GM19099 (cell line): ENCODE data around the gene DPP6.

Experiments used
- POLR2A ChIP-seq: IDR thresholded peaks from 3 replicates; pipeline ENCODE4 v1.6.1; 2011; ENCODE audit warnings: low read depth; ENCODE audit not compliant: insufficient read length; ENCODE audit errors: extremely low read depth

Gene DPP6

GRCh38 chr7:154441811-154442210 is 389.6 kb downstream of the DPP6 start:
- no peak for TF ChIP-seq POLR2A

GRCh38 chr7:154442939-154443338 is 390.7 kb downstream of the DPP6 start:
- TF ChIP-seq POLR2A = no peak

- TF ChIP-seq POLR2A = no peak
Observed at GRCh38 chr7:154450451-154450850, 398.3 kb downstream of the DPP6 start.

GRCh38 chr7:154451480-154452457 is 399.6 kb downstream of the DPP6 start:
- TF ChIP-seq POLR2A = no peak

- TF ChIP-seq POLR2A = no peak
Observed at GRCh38 chr7:154463794-154464193, 411.6 kb downstream of the DPP6 start.

- TF ChIP-seq POLR2A = no peak
Observed at GRCh38 chr7:154469652-154470051, 417.5 kb downstream of the DPP6 start.

GRCh38 chr7:154472343-154472742 is 420.1 kb downstream of the DPP6 start:
- no peak for TF ChIP-seq POLR2A

- no peak for TF ChIP-seq POLR2A
Observed at GRCh38 chr7:154473360-154473759, 421.2 kb downstream of the DPP6 start.

- no peak for TF ChIP-seq POLR2A
Observed at GRCh38 chr7:154474903-154475520, 422.8 kb downstream of the DPP6 start.

GRCh38 chr7:154475864-154476263 is 423.7 kb downstream of the DPP6 start:
- TF ChIP-seq POLR2A = no peak

GRCh38 chr7:154480817-154481216 is 428.6 kb downstream of the DPP6 start:
- TF ChIP-seq POLR2A = no peak

GRCh38 chr7:154482863-154483262 is 430.7 kb downstream of the DPP6 start:
- no peak for TF ChIP-seq POLR2A

GRCh38 chr7:154484406-154484805 is 432.2 kb downstream of the DPP6 start:
- no peak for TF ChIP-seq POLR2A

GRCh38 chr7:154484943-154485342 is 432.7 kb downstream of the DPP6 start:
- no peak for TF ChIP-seq POLR2A

GRCh38 chr7:154489897-154490296 is 437.7 kb downstream of the DPP6 start:
- TF ChIP-seq POLR2A = no peak

- TF ChIP-seq POLR2A = no peak
Observed at GRCh38 chr7:154493594-154493993, 441.4 kb downstream of the DPP6 start.
